ENCODE measurements around the gene ECE1.

The ECE1 gene

DNA sequence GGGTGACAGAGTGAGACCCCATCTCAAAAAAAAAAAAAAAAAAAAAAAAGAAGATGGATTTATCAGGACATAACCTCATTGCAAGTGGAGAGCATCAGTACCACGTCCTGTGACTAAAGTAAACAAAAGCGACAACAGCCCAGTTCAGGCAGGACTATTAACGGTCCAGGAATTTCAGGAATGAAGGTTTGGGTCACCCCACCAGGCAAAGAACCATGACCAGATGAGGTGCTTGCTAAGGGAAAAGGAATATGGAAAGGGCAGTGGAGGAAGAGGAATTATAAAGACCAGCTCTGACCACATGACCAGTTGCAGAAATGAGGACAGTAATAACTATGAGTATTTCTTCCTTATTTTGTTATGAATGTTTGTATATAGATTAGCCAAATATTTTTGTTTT lies 78.1 kb downstream of the ECE1 start:
- TF ChIP-seq RAD21 (IDR thresholded peaks at IDR 0.05; ENCODE audit: low read depth) (no peak), EP300 (IDR thresholded peaks at IDR 0.05; ENCODE audit: borderline replicate concordance) (no peak), YY1 (IDR thresholded peaks at IDR 0.05; ENCODE audit: low read depth) (no peak)

DNA sequence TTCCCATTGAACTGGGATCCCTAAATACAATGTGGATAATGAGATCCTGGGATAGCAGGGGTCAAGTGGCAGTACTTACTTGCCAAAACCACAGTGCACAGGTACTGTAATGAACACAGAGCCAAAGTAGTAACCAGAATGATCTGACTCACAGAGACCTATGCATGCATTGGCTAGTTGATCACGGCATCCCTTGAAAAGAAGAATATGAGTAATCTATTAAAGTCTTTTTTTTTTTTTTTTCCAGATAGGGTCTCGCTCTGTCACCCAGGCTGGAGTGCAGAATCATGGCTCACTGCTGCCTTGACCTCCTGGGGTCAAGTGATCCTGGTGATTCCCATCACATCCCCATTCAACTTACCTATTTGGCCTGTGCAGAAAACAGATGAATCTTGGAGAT lies 84.1 kb downstream of the ECE1 start:
- no peak for TF ChIP-seq EP300 (IDR thresholded peaks at IDR 0.05; ENCODE audit: borderline replicate concordance)
- TF ChIP-seq, protein P1, sequence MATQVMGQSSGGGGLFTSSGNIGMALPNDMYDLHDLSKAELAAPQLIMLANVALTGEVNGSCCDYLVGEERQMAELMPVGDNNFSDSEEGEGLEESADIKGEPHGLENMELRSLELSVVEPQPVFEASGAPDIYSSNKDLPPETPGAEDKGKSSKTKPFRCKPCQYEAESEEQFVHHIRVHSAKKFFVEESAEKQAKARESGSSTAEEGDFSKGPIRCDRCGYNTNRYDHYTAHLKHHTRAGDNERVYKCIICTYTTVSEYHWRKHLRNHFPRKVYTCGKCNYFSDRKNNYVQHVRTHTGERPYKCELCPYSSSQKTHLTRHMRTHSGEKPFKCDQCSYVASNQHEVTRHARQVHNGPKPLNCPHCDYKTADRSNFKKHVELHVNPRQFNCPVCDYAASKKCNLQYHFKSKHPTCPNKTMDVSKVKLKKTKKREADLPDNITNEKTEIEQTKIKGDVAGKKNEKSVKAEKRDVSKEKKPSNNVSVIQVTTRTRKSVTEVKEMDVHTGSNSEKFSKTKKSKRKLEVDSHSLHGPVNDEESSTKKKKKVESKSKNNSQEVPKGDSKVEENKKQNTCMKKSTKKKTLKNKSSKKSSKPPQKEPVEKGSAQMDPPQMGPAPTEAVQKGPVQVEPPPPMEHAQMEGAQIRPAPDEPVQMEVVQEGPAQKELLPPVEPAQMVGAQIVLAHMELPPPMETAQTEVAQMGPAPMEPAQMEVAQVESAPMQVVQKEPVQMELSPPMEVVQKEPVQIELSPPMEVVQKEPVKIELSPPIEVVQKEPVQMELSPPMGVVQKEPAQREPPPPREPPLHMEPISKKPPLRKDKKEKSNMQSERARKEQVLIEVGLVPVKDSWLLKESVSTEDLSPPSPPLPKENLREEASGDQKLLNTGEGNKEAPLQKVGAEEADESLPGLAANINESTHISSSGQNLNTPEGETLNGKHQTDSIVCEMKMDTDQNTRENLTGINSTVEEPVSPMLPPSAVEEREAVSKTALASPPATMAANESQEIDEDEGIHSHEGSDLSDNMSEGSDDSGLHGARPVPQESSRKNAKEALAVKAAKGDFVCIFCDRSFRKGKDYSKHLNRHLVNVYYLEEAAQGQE (IDR thresholded peaks at IDR 0.05; ENCODE audit: low read depth), result no peak

DNA sequence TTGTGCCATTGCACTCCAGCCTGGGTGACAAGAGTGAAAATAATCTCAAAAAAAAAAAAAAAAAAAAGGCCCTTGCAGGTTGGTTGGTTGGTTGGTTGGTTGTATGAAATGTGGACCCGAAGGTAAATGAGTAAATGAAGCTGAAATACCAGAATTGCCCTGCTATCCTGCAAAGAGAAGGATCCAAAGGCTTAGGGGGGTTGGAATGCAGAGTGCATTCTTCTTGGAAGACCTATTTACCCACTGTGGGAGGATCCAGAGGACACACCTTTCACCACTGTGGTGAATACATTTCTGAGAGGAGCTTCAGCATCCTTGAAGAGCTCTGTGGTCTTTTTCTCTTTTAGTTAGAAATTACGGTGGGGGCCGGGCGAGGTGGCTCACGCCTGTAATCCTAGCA lies 84.8 kb downstream of the ECE1 start:
- TF ChIP-seq CEBPB (IDR thresholded peaks at IDR 0.05), result no peak
- TF ChIP-seq TEAD4 (IDR thresholded peaks at IDR 0.05), result no peak
- no peak for TF ChIP-seq TAF1 (IDR thresholded peaks at IDR 0.05; ENCODE audit: low read depth)
- TF ChIP-seq, protein P2, sequence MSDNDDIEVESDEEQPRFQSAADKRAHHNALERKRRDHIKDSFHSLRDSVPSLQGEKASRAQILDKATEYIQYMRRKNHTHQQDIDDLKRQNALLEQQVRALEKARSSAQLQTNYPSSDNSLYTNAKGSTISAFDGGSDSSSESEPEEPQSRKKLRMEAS (IDR thresholded peaks at IDR 0.05), result no peak
- TF ChIP-seq TCF12 (IDR thresholded peaks at IDR 0.05; ENCODE audit: low read depth), result no peak
- TF ChIP-seq EP300 (IDR thresholded peaks at IDR 0.05; ENCODE audit: borderline replicate concordance), result no peak

DNA sequence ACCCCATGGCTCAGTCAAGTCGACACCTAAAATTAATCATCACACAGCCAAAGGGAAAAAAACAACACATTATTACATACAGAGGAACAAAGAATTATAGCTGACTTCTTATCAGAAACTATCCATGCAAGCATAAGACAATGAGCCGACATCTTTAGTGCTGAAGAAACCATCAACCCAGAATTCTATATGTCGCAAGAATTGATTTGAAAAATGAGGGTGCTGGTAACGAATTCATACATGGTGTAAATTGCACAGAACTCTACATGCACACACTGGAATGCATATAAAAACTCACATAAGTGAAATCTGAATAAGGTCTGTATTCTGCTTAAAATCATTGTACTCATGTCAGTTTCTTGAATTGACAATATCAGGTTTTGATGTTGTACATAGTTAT lies 88.6 kb downstream of the ECE1 start:
- TF ChIP-seq CREB1 (IDR thresholded peaks at IDR 0.05; ENCODE audit: low read depth) (no peak), ZBTB7A (IDR thresholded peaks at IDR 0.05; ENCODE audit: low read depth) (no peak), FOXM1 (IDR thresholded peaks at IDR 0.05; ENCODE audit: borderline replicate concordance, low read depth) (no peak), NFIC (IDR thresholded peaks at IDR 0.05) (no peak), TCF12 (IDR thresholded peaks at IDR 0.05; ENCODE audit: low read depth) (no peak), YY1 (IDR thresholded peaks at IDR 0.05; ENCODE audit: low read depth) (no peak), EGR1 (IDR thresholded peaks at IDR 0.05) (no peak)
- TF ChIP-seq, protein P2 (IDR thresholded peaks at IDR 0.05), result no peak
- TF ChIP-seq, protein P3, sequence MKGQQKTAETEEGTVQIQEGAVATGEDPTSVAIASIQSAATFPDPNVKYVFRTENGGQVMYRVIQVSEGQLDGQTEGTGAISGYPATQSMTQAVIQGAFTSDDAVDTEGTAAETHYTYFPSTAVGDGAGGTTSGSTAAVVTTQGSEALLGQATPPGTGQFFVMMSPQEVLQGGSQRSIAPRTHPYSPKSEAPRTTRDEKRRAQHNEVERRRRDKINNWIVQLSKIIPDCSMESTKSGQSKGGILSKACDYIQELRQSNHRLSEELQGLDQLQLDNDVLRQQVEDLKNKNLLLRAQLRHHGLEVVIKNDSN (IDR thresholded peaks at IDR 0.05), result no peak
- TF ChIP-seq, protein P1 (IDR thresholded peaks at IDR 0.05; ENCODE audit: low read depth), result no peak

DNA sequence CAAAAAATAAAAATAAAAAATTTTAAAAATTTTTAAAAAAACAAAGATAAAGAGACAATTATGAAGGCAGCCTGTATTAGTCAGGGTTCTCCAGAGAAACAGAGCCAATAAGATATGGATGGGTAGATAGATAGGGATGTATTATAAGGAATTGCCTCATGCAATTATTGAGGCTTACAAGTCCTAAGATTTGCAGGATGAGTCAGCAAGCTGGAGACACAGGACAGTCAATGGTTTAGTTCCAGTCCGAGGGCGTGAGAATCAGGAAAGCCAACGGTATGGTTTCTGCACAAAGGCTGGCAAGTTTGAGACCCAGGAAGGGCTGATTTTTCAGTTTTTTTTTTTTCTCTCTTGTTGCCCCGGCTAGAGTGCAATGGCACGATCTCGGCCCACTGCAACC lies 89.5 kb downstream of the ECE1 start:
- TF ChIP-seq, protein P2 (IDR thresholded peaks at IDR 0.05), result no peak
- TF ChIP-seq NFIC (IDR thresholded peaks at IDR 0.05), result no peak
- TF ChIP-seq EP300 (IDR thresholded peaks at IDR 0.05; ENCODE audit: borderline replicate concordance), result no peak
- TF ChIP-seq, protein P3 (IDR thresholded peaks at IDR 0.05), result no peak
- no peak for TF ChIP-seq TAF1 (IDR thresholded peaks at IDR 0.05; ENCODE audit: low read depth)
- no peak for TF ChIP-seq ZBTB7A (IDR thresholded peaks at IDR 0.05; ENCODE audit: low read depth)
- no peak for TF ChIP-seq CREB1 (IDR thresholded peaks at IDR 0.05; ENCODE audit: low read depth)

DNA sequence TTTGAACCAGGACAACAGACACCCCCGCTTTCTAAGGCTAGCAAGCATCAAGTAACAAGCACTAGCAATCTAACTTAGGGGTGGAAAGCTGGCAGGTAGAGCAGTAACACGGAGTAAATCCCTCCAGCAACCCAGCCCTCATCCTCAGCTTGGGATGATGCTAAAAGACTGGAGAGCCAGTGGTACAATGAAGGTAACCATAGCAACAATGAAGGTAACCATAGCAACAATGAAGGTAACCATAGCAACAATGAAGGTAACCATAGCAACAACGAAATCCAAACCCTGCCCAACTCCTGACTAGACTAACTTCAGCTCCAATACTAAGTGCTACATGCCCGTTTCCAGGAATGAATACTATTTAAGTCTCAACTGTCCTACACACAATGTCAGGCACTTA lies 91.3 kb downstream of the ECE1 start:
- no peak for TF ChIP-seq TCF12 (IDR thresholded peaks at IDR 0.05; ENCODE audit: low read depth)

DNA sequence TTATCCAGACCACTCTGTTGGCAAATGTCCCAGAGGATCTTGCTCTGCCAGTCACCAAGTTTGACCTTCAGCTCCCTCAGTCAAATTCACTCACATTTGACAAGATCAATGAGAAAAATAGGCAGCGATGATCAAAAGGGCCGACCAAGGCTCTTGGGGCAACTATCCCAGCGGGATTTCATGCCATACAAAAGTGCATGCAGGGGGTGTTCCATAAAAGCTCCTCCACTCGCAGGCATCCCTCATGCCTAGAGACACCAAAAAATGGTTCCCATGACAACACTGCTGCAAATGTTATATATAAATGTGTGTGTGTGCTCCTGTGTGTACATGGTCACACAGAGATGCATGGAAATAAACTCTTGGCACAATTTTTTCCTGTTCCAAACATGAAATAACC lies 97.4 kb downstream of the ECE1 start:
- no peak for TF ChIP-seq TCF12 (IDR thresholded peaks at IDR 0.05; ENCODE audit: low read depth)
- no peak for TF ChIP-seq NFIC (IDR thresholded peaks at IDR 0.05)
- no peak for TF ChIP-seq CEBPB (IDR thresholded peaks at IDR 0.05)

DNA sequence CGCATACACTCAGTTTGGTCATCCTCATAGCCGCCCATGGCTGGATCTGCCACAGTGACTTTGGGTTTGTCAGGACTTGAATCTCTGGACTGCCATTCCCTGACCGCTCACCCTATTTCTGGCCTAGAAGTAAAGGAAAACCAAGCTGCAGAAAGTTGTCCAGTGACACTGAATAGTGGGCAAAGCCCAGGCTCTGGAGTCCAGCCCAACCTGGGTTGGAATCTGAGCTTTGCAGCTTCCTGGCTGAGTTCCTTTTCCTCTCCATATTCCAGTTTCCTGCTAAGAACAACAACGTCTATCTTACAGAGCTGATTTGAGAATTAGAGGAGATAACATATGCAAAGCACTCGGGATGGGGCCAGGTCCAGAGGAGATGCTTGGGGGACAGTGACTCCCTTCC lies 98.0 kb downstream of the ECE1 start:
- TF ChIP-seq CREB1 (IDR thresholded peaks at IDR 0.05; ENCODE audit: low read depth), result no peak
